Rectal smooth muscle tissue (tissue), 1 donor: ENCODE data around the gene FASTK.

ENCODE experiments used
- H3K27ac ChIP-seq: one replicate; pipeline ENCODE4 v1.7.0; 2013; ENCODE audit warnings: low read depth, low read length, inconsistent platforms
- H3K27me3 ChIP-seq: one replicate; pipeline ENCODE4 v1.7.0; 2013; ENCODE audit warnings: low read length; ENCODE audit not compliant: control insufficient read depth, insufficient read depth
- H3K36me3 ChIP-seq: one replicate; pipeline ENCODE4 v1.7.0; 2013; ENCODE audit warnings: low read length; ENCODE audit not compliant: control insufficient read depth, insufficient read depth
- H3K4me1 ChIP-seq: one replicate; pipeline ENCODE4 v1.7.0; 2013; ENCODE audit warnings: low read length; ENCODE audit not compliant: control insufficient read depth, insufficient read depth
- H3K4me3 ChIP-seq: one replicate; pipeline ENCODE4 v1.7.0; 2013; ENCODE audit warnings: low read length
- H3K9ac ChIP-seq: one replicate; pipeline ENCODE4 v1.7.0; 2013; ENCODE audit warnings: low read length

FASTK gene

DNA sequence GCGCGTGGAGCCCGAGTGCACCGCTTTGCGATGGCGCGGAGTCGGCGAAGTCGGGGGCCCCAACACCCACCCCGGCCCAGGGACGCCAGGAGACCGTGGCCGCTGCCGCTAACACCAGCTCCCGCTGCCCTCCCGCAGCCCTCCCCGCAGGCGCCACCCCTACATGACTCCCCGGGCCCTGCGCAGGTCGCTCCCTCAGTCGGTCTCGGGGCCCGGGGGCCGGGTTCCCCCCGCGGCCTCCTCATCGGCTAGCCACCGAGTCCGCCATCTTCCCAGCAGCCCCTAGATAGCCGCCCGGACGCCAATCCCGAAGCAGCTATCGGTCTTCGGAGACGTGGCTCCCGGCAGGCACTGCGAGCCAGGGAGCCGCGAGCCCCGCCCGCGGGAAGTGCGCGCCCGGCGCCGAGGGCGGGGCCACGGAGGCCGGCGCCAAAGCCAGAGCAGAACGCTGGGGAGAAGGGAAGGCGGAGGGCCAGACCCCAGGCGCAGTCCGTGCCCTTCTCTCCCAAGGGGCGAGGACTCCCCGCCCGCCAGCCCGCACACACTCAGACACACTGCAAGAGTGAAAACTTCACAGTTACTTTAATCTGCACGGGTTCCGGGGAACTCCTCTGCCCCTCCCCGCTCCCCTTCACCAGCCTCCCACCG, at the start of gene FASTK:
Gene FASTK, minus strand, starts transcription at position 288 of the 648 bp plus-strand sequence. Its CDS starts 43 bp downstream, at position 245.
- H3K9ac ChIP-seq, result peak within 1 kb of the TSS; percentile 87
- H3K4me1 ChIP-seq, result peaks cover 28% of the 10 kb centered on the region
- peak within 1 kb of the TSS; percentile 74 for H3K4me3 ChIP-seq
- H3K27ac ChIP-seq, result peak within 1 kb of the TSS; percentile 95
- H3K36me3 ChIP-seq, result peaks cover 6% of the 10 kb centered on the region
- no peaks in the 10 kb centered on the region for H3K27me3 ChIP-seq

GRCh38 chr7:151129960-151130591, 49.5 kb upstream of the FASTK start:
- no peak overlapping the region for H3K4me3 ChIP-seq
- H3K9ac ChIP-seq, result no peak overlapping the region
- no peak overlapping the region for H3K27ac ChIP-seq
- peaks cover 30% of the 10 kb centered on the region for H3K36me3 ChIP-seq
- H3K27me3 ChIP-seq, result no peaks in the 10 kb centered on the region
- no peaks in the 10 kb centered on the region for H3K4me1 ChIP-seq

DNA sequence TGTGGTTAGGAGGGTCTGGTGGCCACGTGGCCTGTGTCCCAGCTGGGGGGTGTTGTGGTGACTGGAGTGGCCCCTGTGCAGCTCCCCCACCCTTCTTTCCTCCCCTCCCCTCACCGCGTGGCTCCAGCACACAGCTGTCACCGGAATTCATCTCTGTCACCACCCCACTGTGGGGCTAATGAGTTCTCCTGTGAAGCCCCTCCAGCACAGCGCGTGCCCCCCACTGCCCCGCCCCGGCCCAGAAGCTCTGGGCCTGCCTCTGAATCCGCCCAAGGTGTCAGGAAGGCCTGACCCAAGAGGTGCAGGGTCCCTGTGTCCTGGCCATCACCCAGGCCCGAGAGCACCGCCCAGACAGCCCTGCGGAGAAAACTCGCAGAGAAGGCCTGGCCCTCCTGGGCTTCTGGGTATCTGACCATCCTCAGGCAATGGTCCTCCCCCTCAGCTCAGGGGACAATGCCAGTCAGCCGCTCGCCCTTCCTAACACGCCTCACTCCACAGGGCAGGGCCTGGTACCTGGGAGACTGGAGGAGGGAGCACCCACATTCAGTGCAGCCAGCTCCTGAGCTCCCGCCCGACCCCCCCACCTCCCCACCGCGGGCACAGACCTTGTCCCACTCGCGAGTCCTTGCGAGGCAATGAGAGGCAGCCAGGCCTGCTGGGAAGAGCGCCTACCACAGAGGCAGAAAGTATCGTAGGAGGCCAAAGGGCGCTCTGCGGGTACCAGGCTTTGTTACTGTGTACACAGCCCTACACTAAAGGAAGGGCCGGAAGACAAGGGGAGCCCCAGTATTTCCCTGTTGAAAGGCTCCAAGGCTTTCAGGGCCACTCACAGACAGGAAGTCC, 48.7 kb upstream of the FASTK start:
- Histone ChIP-seq H3K9ac (no peak overlapping the region), H3K4me1 (no peaks in the 10 kb centered on the region), H3K36me3 (peaks cover 24% of the 10 kb centered on the region), H3K4me3 (no peak overlapping the region), H3K27me3 (no peaks in the 10 kb centered on the region), H3K27ac (no peak overlapping the region)

- H3K4me1 ChIP-seq, result no peaks in the 10 kb centered on the region
- no peak overlapping the region for H3K9ac ChIP-seq
- no peaks in the 10 kb centered on the region for H3K27me3 ChIP-seq
- H3K36me3 ChIP-seq, result peaks cover 24% of the 10 kb centered on the region
- H3K27ac ChIP-seq, result no peak overlapping the region
- no peak overlapping the region for H3K4me3 ChIP-seq
Observed at GRCh38 chr7:151128716-151129115, 48.1 kb upstream of the FASTK start.

DNA sequence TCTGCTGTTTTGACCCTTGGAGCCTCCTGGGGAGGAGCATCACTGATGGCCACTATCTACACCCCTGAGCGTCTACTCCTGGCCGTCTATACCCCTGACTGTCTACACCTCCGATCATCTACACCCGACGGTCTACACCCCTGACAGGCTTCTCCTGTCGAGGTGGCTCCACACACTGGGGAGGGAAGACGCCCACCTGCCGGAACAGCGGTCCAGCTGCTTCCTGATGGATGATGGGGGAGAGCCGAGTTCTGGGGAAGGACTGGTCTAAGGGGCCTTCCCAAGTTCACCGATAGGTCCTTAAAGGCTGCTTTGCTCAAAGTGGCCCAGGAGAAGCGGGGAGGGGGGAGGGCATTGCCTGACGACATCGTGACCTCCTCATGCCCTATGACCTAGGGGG, 47.5 kb upstream of the FASTK start:
- Histone ChIP-seq H3K4me3 (no peak overlapping the region), H3K27ac (no peak overlapping the region), H3K36me3 (peaks cover 24% of the 10 kb centered on the region), H3K4me1 (no peaks in the 10 kb centered on the region), H3K9ac (no peak overlapping the region), H3K27me3 (no peaks in the 10 kb centered on the region)

- H3K27ac ChIP-seq, result no peak overlapping the region
- no peaks in the 10 kb centered on the region for H3K27me3 ChIP-seq
- no peak overlapping the region for H3K9ac ChIP-seq
- H3K36me3 ChIP-seq, result peaks cover 25% of the 10 kb centered on the region
- no peaks in the 10 kb centered on the region for H3K4me1 ChIP-seq
- no peak overlapping the region for H3K4me3 ChIP-seq
Observed at GRCh38 chr7:151126491-151127137, 46.0 kb upstream of the FASTK start.

DNA sequence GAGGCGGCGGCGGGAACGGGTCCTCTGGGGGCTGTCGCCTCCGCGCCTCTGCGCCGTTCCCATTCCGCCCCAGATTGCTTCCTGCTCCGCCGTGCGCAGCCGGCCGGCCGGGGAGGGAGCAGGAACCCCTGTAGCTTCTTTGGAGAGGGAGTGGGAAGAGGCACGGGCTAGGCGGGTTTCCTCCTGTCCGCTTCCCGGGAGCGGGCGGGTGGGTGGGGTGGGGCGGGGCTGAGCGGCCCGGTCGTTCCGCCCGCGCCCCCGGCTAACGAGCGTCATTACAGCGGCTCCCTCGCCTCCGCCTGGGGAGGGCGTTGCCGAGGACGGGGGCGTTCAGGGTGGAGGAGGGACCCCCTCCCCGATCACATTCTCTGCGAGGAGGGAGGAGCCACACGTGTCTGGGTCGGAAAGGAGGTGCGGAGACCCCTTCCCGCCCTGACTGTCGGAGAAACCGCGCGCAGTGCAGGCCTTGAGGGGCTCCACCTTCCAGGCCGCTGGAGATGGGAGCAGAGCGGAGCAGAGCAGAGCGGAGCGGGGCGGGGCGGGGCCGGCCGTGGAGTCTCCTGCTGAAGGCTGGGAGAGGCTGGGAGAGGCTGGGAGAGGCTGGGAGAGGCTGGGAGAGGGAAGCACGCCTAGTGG, 45.4 kb upstream of the FASTK start:
- peaks cover 29% of the 10 kb centered on the region for H3K36me3 ChIP-seq
- no peaks in the 10 kb centered on the region for H3K4me1 ChIP-seq
- no peaks in the 10 kb centered on the region for H3K27me3 ChIP-seq
- H3K27ac ChIP-seq, result no peak overlapping the region
- H3K9ac ChIP-seq, result no peak overlapping the region
- H3K4me3 ChIP-seq, result peak overlapping the region; percentile 19

- Histone ChIP-seq H3K27me3 (no peaks in the 10 kb centered on the region), H3K9ac (no peak overlapping the region), H3K4me3 (peak overlapping the region; percentile 19), H3K36me3 (peaks cover 28% of the 10 kb centered on the region), H3K4me1 (no peaks in the 10 kb centered on the region), H3K27ac (no peak overlapping the region)
Observed at GRCh38 chr7:151125470-151125845, 44.8 kb upstream of the FASTK start.

- Histone ChIP-seq H3K4me3 (peak overlapping the region; percentile 19), H3K9ac (no peak overlapping the region), H3K27ac (no peak overlapping the region), H3K27me3 (no peaks in the 10 kb centered on the region), H3K36me3 (peaks cover 29% of the 10 kb centered on the region), H3K4me1 (no peaks in the 10 kb centered on the region)
Observed at GRCh38 chr7:151124899-151125399, 44.3 kb upstream of the FASTK start.

DNA sequence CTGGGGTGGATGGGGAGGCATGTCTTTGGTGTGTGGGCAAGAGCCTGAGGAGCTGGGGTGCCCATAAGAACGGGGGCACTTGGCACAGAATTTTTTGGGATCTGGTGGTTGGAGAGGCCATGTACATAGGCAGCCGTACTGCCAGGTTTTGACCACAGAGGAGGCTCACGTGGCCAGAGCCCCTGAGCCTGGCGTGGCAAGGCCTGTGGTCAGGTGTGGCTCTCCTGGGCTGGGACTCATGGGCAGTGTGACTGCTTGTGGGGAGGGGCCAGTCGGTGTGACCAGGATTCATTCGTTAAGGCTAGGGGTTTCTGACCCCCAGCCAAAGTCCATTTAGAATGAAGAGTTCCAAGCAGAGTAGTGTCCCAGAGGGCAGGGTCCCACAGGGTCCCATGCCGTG, 43.9 kb upstream of the FASTK start:
- H3K4me1 ChIP-seq, result no peaks in the 10 kb centered on the region
- no peak overlapping the region for H3K4me3 ChIP-seq
- H3K27me3 ChIP-seq, result no peaks in the 10 kb centered on the region
- H3K27ac ChIP-seq, result no peak overlapping the region
- H3K9ac ChIP-seq, result no peak overlapping the region
- peaks cover 30% of the 10 kb centered on the region for H3K36me3 ChIP-seq

- Histone ChIP-seq H3K36me3 (peaks cover 33% of the 10 kb centered on the region), H3K27ac (no peak overlapping the region), H3K9ac (no peak overlapping the region), H3K27me3 (no peaks in the 10 kb centered on the region), H3K4me1 (no peaks in the 10 kb centered on the region), H3K4me3 (no peak overlapping the region)
Observed at GRCh38 chr7:151123822-151124464, 43.3 kb upstream of the FASTK start.
